ENCODE data around the gene CYBA. TPM values are rescaled to one million over a fixed set of nuclear protein-coding genes. Genes with fewer than 3 reads are reported as not detected.

The CYBA gene
- total and polyA plus RNA-seq, 10 of the 15 experiments (the other 5 are each of a cell fraction or from before 2014, with no cell fraction given), result 0.55 to 598 (median 258) TPM

DNA sequence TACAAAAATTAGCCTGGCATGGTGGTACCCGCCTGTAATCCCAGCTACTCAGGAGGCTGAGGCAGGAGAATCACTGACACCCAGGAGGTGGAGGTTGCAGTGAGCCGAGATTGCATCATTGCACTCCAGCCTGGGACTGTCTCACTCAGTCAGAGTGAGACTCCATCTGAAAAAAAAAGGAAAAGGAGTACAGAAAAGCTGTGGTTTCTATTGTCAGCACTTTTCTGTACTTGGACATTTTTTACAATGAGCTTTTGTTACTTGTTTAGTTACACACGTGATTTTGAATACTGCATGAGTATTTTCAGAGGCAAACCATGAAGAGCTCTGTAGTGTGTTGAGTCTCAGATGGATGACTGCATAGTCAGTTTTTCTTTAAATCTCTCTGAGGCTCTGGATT, 54.4 kb downstream of the CYBA start (continued):
- TF ChIP-seq ATF7 (IDR thresholded peaks at IDR 0.05; ENCODE audit: low read depth), result peak; percentile 78

DNA sequence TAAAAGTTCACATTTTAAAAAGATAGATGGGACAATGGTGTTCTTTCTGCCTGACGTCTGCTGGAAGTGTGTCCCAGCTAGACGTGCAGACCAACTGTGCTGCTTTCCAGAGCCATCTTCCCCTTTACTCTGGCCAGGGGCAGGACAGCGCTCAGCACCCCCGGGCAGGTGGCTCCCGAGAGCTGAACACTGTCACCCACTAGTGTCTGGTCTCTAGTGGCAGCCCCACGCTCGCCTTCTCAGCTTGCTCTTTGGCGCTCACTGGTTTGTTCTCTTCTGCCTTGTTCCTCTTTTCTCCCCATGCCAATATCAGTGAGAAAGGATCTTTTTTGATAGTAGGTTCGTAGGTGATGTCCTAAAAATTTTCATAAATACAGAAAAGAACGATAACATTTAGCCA, 54.9 kb downstream of the CYBA start:
- Histone ChIP-seq H3K4me1 (ENCODE audit: control insufficient read depth, insufficient read depth, low read length) (peaks cover 4% of the 10 kb centered on the region), H3K9me3 (replicated peaks; ENCODE audit: control insufficient read depth, insufficient read depth, low read length) (no peaks in the 10 kb centered on the region), H3K27ac (ENCODE audit: control insufficient read depth, insufficient read depth) (no peak overlapping the region), H3K36me3 (ENCODE audit: control insufficient read depth in 2 of 2, insufficient read depth in 2 of 2, low read length in 1 of 2) (peaks cover 18 to 20% of the 10 kb centered on the region in 2 experiments), H4K20me1 (ENCODE audit: control insufficient read depth, insufficient read depth) (no peaks in the 10 kb centered on the region), H3K79me2 (ENCODE audit: control insufficient read depth, insufficient read depth, low read length) (peaks cover 15% of the 10 kb centered on the region), H3K9ac (ENCODE audit: control insufficient read depth, insufficient read depth, low read length) (no peak overlapping the region), H3K27me3 (replicated peaks in 1 of 2; ENCODE audit: control insufficient read depth in 2 of 2, insufficient read depth in 2 of 2, low read length in 1 of 2) (no peaks in the 10 kb centered on the region), H3K4me2 (ENCODE audit: control insufficient read depth, insufficient read depth) (no peak overlapping the region), H3K4me3 (no peak overlapping the region), H2AFZ (ENCODE audit: control insufficient read depth, low read depth, low read length) (no peak overlapping the region)
- ATAC-seq (no peak), DNase-seq (ENCODE audit: low read depth, low spot score) (no peak), FAIRE-seq (no peak)
- TF ChIP-seq, protein P1, sequence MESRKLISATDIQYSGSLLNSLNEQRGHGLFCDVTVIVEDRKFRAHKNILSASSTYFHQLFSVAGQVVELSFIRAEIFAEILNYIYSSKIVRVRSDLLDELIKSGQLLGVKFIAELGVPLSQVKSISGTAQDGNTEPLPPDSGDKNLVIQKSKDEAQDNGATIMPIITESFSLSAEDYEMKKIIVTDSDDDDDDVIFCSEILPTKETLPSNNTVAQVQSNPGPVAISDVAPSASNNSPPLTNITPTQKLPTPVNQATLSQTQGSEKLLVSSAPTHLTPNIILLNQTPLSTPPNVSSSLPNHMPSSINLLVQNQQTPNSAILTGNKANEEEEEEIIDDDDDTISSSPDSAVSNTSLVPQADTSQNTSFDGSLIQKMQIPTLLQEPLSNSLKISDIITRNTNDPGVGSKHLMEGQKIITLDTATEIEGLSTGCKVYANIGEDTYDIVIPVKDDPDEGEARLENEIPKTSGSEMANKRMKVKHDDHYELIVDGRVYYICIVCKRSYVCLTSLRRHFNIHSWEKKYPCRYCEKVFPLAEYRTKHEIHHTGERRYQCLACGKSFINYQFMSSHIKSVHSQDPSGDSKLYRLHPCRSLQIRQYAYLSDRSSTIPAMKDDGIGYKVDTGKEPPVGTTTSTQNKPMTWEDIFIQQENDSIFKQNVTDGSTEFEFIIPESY (IDR thresholded peaks at IDR 0.05), result peak; percentile 77; the same call in 1 of the 2 replicates
- no peak for TF ChIP-seq SRF (IDR thresholded peaks at IDR 0.05; ENCODE audit: low read depth in 2 of 2, low read length in 2 of 2)
- in situ Hi-C loops (cut with MboI), result no loop called here
- ChIA-PET POLR2A (interaction anchor here (0.7 kb wide), 1 partner anchor 37 kb away, joined by 4 read pairs; no protein-coding TSS in a partner anchor), CTCF (interaction anchor here (0.6 to 1.5 kb wide), 3 partner anchors 12 to 46 kb away, joined by 3 to 4 read pairs (median 3); partner anchors contain the start of gene ZC3H18), RAD21 (ENCODE audit: unreplicated experiment) (interaction anchor here (0.9 kb wide), 1 partner anchor 26 kb away, joined by 5 read pairs; the partner anchor contains the start of gene ZC3H18), SMC1A (ENCODE audit: uncharacterized antibody, unreplicated experiment) (interaction anchor here (0.9 to 1.5 kb wide), 5 partner anchors 12 to 87 kb away, joined by 3 to 5 read pairs (median 5); partner anchors contain the start of gene ZC3H18)
- WGBS (ENCODE audit: insufficient coverage, insufficient replicate concordance, low lambda C conversion rate, missing lambda C conversion rate), result 95% methylated on average over 10 of the region's 10 CpGs
- no TSS peak for BruUV-seq (replicated peaks)
- intact Hi-C loops (cut with micrococcal nuclease; ENCODE audit: unreplicated experiment), result no loop called here

Data from GM12878 (cell line).